Astrocyte of the spinal cord (primary cell): ENCODE measurements around the gene CD101.

Experiments used
- DNase-seq: peaks from one replicate; pipeline ENCODE4 v3.0.0; 2011; ENCODE audit warnings: low read depth, low spot score
- H3K4me3 ChIP-seq: 2 replicates; pipeline ENCODE4 v1.5.1; 2011; ENCODE audit warnings: low read depth, mild to moderate bottlenecking, low read length, moderate library complexity
- in situ Hi-C: cut with HindIII; loops from 2 replicates; pipeline ENCODE4 v1.10.0; 2017; ENCODE audit warnings: low sequenced_read_pairs
- TF ChIP-seq, protein P1 (sequence below): IDR thresholded peaks from 2 replicates; pipeline ENCODE4 v1.5.1; 2012; ENCODE audit warnings: low read depth, mild to moderate bottlenecking, low read length, inconsistent platforms

The CD101 gene

GRCh38 chr1:117017648-117018047 is 16.1 kb downstream of the CD101 start:
- H3K4me3 ChIP-seq, result no peak overlapping the region
- TF ChIP-seq, protein P1, sequence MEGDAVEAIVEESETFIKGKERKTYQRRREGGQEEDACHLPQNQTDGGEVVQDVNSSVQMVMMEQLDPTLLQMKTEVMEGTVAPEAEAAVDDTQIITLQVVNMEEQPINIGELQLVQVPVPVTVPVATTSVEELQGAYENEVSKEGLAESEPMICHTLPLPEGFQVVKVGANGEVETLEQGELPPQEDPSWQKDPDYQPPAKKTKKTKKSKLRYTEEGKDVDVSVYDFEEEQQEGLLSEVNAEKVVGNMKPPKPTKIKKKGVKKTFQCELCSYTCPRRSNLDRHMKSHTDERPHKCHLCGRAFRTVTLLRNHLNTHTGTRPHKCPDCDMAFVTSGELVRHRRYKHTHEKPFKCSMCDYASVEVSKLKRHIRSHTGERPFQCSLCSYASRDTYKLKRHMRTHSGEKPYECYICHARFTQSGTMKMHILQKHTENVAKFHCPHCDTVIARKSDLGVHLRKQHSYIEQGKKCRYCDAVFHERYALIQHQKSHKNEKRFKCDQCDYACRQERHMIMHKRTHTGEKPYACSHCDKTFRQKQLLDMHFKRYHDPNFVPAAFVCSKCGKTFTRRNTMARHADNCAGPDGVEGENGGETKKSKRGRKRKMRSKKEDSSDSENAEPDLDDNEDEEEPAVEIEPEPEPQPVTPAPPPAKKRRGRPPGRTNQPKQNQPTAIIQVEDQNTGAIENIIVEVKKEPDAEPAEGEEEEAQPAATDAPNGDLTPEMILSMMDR, result no peak
- in situ Hi-C loops, result no loop called here
- DNase-seq, result no peak

- in situ Hi-C loops, result no loop called here
- no peak overlapping the region for H3K4me3 ChIP-seq
- DNase-seq, result no peak
- TF ChIP-seq, protein P1, result no peak
Measured at GRCh38 chr1:117020526-117021156, 19.1 kb downstream of the CD101 start.

GRCh38 chr1:117022114-117022513 is 20.6 kb downstream of the CD101 start:
- DNase-seq, result no peak
- in situ Hi-C loops, result no loop called here

GRCh38 chr1:117025568-117025967 is 24.0 kb downstream of the CD101 start:
- in situ Hi-C loops, result no loop called here
- no peak for DNase-seq
- TF ChIP-seq, protein P1, result no peak
- no peak overlapping the region for H3K4me3 ChIP-seq

More at GRCh38 chr1:117022114-117022513, 20.6 kb downstream of the CD101 start:
- TF ChIP-seq, protein P1, result no peak
- no peak overlapping the region for H3K4me3 ChIP-seq

GRCh38 chr1:117026361-117026760 is 24.8 kb downstream of the CD101 start:
- in situ Hi-C loops, result no loop called here
- TF ChIP-seq, protein P1, result no peak
- no peak overlapping the region for H3K4me3 ChIP-seq
- no peak for DNase-seq

DNA sequence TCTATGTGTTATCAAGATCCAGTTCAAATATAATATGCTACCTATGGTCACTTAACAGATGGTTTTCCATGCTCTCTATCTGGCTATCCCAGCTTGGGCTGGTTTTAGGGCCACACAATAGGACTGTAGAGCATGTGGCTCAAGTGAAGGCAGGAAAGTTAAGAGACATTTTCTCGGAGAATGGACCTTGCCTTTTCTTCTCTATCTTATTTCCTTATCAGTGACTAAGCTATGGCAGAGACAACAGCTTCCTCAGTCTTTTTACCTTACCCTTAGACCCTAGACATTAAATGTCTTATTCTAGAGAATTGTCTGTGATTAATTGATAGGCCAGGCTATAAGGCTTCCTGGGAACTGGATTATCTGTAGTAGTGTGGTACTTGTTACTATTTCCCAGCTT is 28.1 kb downstream of the CD101 start:
- TF ChIP-seq, protein P1, result no peak
- no peak overlapping the region for H3K4me3 ChIP-seq
- in situ Hi-C loops, result no loop called here
- DNase-seq, result no peak
